ENCODE results near the gene OR10P1. TPM values are rescaled to one million over a fixed set of nuclear protein-coding genes. Genes with fewer than 3 reads are reported as not detected.

Gene OR10P1
- total RNA-seq, 4 donors from 2014 or later, result not detected

- DNase-seq, result peak in 1 of 3 donors; percentile 52
- TF ChIP-seq POLR2A (IDR thresholded peaks at IDR 0.05) (no peak), CTCF (IDR thresholded peaks at IDR 0.05) (no peak)
These were observed 35.1 kb downstream of the OR10P1 start for GRCh38 chr12:55671746-55672145.

GRCh38 chr12:55673638-55674037, 36.9 kb downstream of the OR10P1 start:
- TF ChIP-seq CTCF (IDR thresholded peaks at IDR 0.05), result no peak
- no peak for TF ChIP-seq POLR2A (IDR thresholded peaks at IDR 0.05)
- Histone ChIP-seq H3K27ac (peak overlapping the region in 2 of 4 donors; percentile 32 to 61), H3K4me1 (peaks cover 0 to 23% (median 1%) of the 10 kb centered on the region in 4 donors), H3K4me3 (no peak overlapping the region), H3K27me3 (no peaks in the 10 kb centered on the region), H3K9me3 (no peaks in the 10 kb centered on the region), H3K36me3 (no peaks in the 10 kb centered on the region)
- DNase-seq, result peak in 1 of 3 donors; percentile 43

More at GRCh38 chr12:55671746-55672145, 35.1 kb downstream of the OR10P1 start:
- Histone ChIP-seq H3K4me1 (peaks cover 0 to 23% (median 1%) of the 10 kb centered on the region in 4 donors), H3K36me3 (no peaks in the 10 kb centered on the region), H3K27ac (peak overlapping the region in 1 of 4 donors; percentile 56), H3K4me3 (no peak overlapping the region), H3K27me3 (no peaks in the 10 kb centered on the region), H3K9me3 (no peaks in the 10 kb centered on the region)

- no peak for TF ChIP-seq CTCF (IDR thresholded peaks at IDR 0.05)
- TF ChIP-seq POLR2A (IDR thresholded peaks at IDR 0.05), result no peak
- peak in 1 of 3 donors; percentile 78 for DNase-seq
- H3K9me3 ChIP-seq, result no peaks in the 10 kb centered on the region
- no peak overlapping the region for H3K4me3 ChIP-seq
- H3K4me1 ChIP-seq, result peaks cover 0 to 18% (median 0%) of the 10 kb centered on the region in 4 donors
- no peak overlapping the region for H3K27ac ChIP-seq
- H3K36me3 ChIP-seq, result no peaks in the 10 kb centered on the region
- no peaks in the 10 kb centered on the region for H3K27me3 ChIP-seq
These were observed 39.0 kb downstream of the OR10P1 start for GRCh38 chr12:55675666-55676065.

GRCh38 chr12:55676707-55677106, 40.0 kb downstream of the OR10P1 start:
- Histone ChIP-seq H3K27ac (no peak overlapping the region), H3K4me3 (no peak overlapping the region), H3K9me3 (no peaks in the 10 kb centered on the region), H3K36me3 (no peaks in the 10 kb centered on the region), H3K4me1 (peaks cover 0 to 16% (median 2%) of the 10 kb centered on the region in 4 donors), H3K27me3 (no peaks in the 10 kb centered on the region)
- TF ChIP-seq POLR2A (IDR thresholded peaks at IDR 0.05), result no peak
- TF ChIP-seq CTCF (IDR thresholded peaks at IDR 0.05), result no peak
- peak in 1 of 3 donors; percentile 13 for DNase-seq

GRCh38 chr12:55679691-55680090, 43.0 kb downstream of the OR10P1 start:
- H3K27ac ChIP-seq, result no peak overlapping the region
- no peak for DNase-seq
- H3K36me3 ChIP-seq, result peaks cover 0 to 4% (median 0%) of the 10 kb centered on the region in 3 donors
- TF ChIP-seq POLR2A (IDR thresholded peaks at IDR 0.05) (no peak), CTCF (IDR thresholded peaks at IDR 0.05) (no peak)
- peaks cover 0 to 14% (median 5%) of the 10 kb centered on the region in 4 donors for H3K4me1 ChIP-seq
- H3K9me3 ChIP-seq, result no peaks in the 10 kb centered on the region
- H3K4me3 ChIP-seq, result no peak overlapping the region
- no peaks in the 10 kb centered on the region for H3K27me3 ChIP-seq

All from Peyer's patch (tissue), 4 donors.